K562 (cell line): ENCODE results near the gene DPH2. TPM values are rescaled to one million over a fixed set of nuclear protein-coding genes. Genes with fewer than 3 reads are reported as not detected.

Source experiments
- BCL6 ChIP-seq: fragments of 250-450 bp; sonication (Bioruptor Pico); IDR thresholded peaks from 2 replicates; pipeline ENCODE4 v1.4.0; 2020
- ESRRB ChIP-seq: fragments of 250-450 bp; sonication (Bioruptor Pico); IDR thresholded peaks from 2 replicates; pipeline ENCODE4 v1.5.0; 2020; ENCODE audit warnings: mild to moderate bottlenecking, moderate library complexity, borderline replicate concordance
- LCOR ChIP-seq: sonication (generic); formaldehyde crosslinking; IDR thresholded peaks from 2 replicates; pipeline ENCODE4 v1.8.0; 2022; ENCODE audit warnings: mild to moderate bottlenecking, missing genetic modification reagents
- MYC ChIP-seq, 2 experiments: fragments of 250-450 bp in 1 of 2; sonication (Bioruptor Pico) in 1 of 2; IDR thresholded peaks; 2 replicates each; pipeline versions ENCODE4 v1.5.1 to v1.6.1; 2012 to 2021; ENCODE audit warnings: low read depth in 2 of 2, borderline replicate concordance in 1 of 2, improper control_type of control experiment in 1 of 2, low read length in 1 of 2, mild to moderate bottlenecking in 1 of 2, moderate library complexity in 1 of 2
- NCOA6 ChIP-seq: fragments of 450-650 bp; IDR thresholded peaks from 2 replicates; pipeline ENCODE4 v1.6.1; 2017; ENCODE audit warnings: mild to moderate bottlenecking
- NR2C2 ChIP-seq, 2 experiments: fragments of 200-800 bp in 1 of 2; sonication (Bioruptor generic) in 1 of 2; sonication (generic) in 1 of 2; formaldehyde crosslinking in 1 of 2; IDR thresholded peaks; 2 replicates each; pipeline versions ENCODE4 v1.6.1 to v1.8.0; 2016 to 2022; ENCODE audit warnings: mild to moderate bottlenecking in 1 of 2, missing compliant biosample characterization in 1 of 2, missing genetic modification characterization in 1 of 2, missing genetic modification reagents in 1 of 2
- POLR2B ChIP-seq: fragments of 450-650 bp; IDR thresholded peaks from 2 replicates; pipeline ENCODE4 v1.6.1; 2018; ENCODE audit warnings: low read depth; ENCODE audit not compliant: partially characterized antibody
- TAL1 ChIP-seq: fragments of 450-650 bp; IDR thresholded peaks from 2 replicates; pipeline ENCODE4 v1.6.1; 2016; ENCODE audit warnings: mild to moderate bottlenecking
- ZBTB17 ChIP-seq: fragments of 450-650 bp; formaldehyde crosslinking; IDR thresholded peaks from 2 replicates; pipeline ENCODE4 v1.4.0; 2020; ENCODE audit warnings: mild to moderate bottlenecking
- ZNF133 ChIP-seq: fragments of 250-450 bp; sonication (Bioruptor Pico); IDR thresholded peaks from 2 replicates; pipeline ENCODE4 v1.4.0; 2020; ENCODE audit warnings: mild to moderate bottlenecking
- ZNF407 ChIP-seq: fragments of 450-650 bp; IDR thresholded peaks from 2 replicates; pipeline ENCODE4 v1.6.1; 2016; ENCODE audit warnings: low read depth
- polyA plus RNA-seq, 8 experiments: library from polyadenylated mRNA; depleted of rRNA in 4 of 8; stranded (reverse) in 5 of 8; unstranded in 3 of 8; fragments of >200 nt; fragmentation: Nextera tagmentation in 2 of 8; fragmentation: Illumina TruSeq in 1 of 8; extraction: Ambion mirVana in 2 of 8; extraction: Trizol in 1 of 8; gene quantifications; 2 replicates each; pipeline versions ENCODE4 v1.2.1 to v1.2.3, GENCODE V29; 2011 to 2014; ENCODE audit warnings: inconsistent platforms in 1 of 8, missing spikeins in 1 of 8
- total RNA-seq, 7 experiments: library from RNA; depleted of rRNA in 6 of 7; stranded (reverse); fragments of >200 nt in 6 of 7; fragmentation: Illumina TruSeq in 2 of 7; extraction: Trizol in 2 of 7; gene quantifications; 2 replicates each; pipeline versions ENCODE4 v1.2.1 to v1.2.3, GENCODE V29; 2011 to 2021; ENCODE audit warnings: low replicate concordance in 1 of 7
- TF ChIP-seq, protein P1 (sequence below): fragments of 450-650 bp; IDR thresholded peaks from 2 replicates; pipeline ENCODE4 v1.6.1; 2018; ENCODE audit not compliant: partially characterized antibody

The DPH2 gene
- total and polyA plus RNA-seq, 9 of the 15 experiments (the other 6 are each of a cell fraction or from before 2014, with no cell fraction given): 17.9 to 94.1 (median 68.1) TPM

DNA sequence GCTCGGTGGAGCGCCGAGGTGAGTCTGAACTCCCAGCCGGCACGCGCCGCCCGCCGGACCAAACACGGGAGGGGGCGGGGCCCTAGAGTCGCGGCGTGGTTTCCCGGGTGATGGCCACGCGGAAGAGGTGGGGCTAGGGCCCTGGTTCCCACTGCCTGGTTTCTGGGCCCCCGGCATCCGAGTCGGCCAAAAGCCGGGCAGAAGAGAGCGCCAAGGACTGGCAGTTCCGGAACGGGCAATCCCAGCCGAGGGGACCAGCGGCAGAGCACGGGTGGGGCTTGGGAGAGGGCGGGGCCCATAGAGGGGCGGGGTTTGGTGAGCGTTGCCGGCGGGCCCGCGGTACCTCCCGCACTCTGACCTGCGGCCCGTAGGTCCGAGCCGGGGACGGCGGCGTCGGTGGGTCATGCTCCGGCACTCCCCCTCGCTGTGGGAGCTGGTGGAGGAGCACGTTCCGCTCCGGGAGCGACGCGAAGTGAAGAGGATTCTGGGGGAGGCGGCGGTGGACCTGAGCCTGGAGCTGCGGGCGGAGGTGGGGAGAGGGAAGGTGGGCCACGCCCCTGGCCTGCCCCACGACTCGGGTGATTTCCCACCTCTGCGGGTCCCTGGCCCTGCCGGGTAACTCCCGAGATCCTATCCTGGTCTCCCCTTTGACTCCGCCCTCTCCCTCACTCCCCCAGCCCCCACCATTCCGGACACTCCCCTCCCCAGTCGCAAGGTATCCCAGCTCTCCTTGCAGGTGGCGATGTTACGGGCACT, 21.8 kb downstream of the DPH2 start, which contains the start of gene CCDC24 (continued):
- TF ChIP-seq ZNF407 (peak; percentile 86), NCOA6 (no peak), BCL6 (CRISPR knock-in tag) (no peak), NR2C2 (CRISPR knock-in tag; IDR thresholded peaks at IDR 0.05) (no peak), NR2C2 (tag; IDR thresholded peaks at IDR 0.05) (peak; percentile 90), ZBTB17 (CRISPR knock-in tag) (0 out of 2 replicates have a peak, but pooled peaks have one; percentile 72), TAL1 (no peak), ESRRB (CRISPR knock-in tag) (no peak), POLR2B (peak; percentile 44), MYC (IDR thresholded peaks at IDR 0.05; ENCODE audit: low read depth, low read length) (peak; percentile 73), MYC (CRISPR knock-in tag; IDR thresholded peaks at IDR 0.05; ENCODE audit: borderline replicate concordance, low read depth) (no peak; the same call in 1 of the 2 replicates), LCOR (CRISPR knock-in tag) (peak; percentile 18; the same call in 1 of the 2 replicates), ZNF133 (0 out of 2 replicates have a peak, but pooled peaks have one; percentile 23)
- TF ChIP-seq, protein P1, sequence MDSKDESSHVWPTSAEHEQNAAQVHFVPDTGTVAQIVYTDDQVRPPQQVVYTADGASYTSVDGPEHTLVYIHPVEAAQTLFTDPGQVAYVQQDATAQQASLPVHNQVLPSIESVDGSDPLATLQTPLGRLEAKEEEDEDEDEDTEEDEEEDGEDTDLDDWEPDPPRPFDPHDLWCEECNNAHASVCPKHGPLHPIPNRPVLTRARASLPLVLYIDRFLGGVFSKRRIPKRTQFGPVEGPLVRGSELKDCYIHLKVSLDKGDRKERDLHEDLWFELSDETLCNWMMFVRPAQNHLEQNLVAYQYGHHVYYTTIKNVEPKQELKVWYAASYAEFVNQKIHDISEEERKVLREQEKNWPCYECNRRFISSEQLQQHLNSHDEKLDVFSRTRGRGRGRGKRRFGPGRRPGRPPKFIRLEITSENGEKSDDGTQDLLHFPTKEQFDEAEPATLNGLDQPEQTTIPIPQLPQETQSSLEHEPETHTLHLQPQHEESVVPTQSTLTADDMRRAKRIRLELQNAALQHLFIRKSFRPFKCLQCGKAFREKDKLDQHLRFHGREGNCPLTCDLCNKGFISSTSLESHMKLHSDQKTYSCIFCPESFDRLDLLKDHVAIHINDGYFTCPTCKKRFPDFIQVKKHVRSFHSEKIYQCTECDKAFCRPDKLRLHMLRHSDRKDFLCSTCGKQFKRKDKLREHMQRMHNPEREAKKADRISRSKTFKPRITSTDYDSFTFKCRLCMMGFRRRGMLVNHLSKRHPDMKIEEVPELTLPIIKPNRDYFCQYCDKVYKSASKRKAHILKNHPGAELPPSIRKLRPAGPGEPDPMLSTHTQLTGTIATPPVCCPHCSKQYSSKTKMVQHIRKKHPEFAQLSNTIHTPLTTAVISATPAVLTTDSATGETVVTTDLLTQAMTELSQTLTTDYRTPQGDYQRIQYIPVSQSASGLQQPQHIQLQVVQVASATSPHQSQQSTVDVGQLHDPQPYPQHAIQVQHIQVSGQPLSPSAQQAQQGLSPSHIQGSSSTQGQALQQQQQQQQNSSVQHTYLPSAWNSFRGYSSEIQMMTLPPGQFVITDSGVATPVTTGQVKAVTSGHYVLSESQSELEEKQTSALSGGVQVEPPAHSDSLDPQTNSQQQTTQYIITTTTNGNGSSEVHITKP: peak; percentile 77
